Heart right ventricle (tissue), 16 donors: ENCODE data around the gene GLRA2. TPM values are rescaled to one million over a fixed set of nuclear protein-coding genes. Genes with fewer than 3 reads are reported as not detected.

Source experiments
- ATAC-seq, 8 donors: fragments of 200-7000 bp; cut with Tn5 transposase; one replicate each; pipeline ENCODE4 v1.9.1; 2020; ENCODE audit warnings: mild to moderate bottlenecking in 8 of 8, moderate library complexity in 8 of 8, moderate number of reproducible peaks in 1 of 8
- DNase-seq, 2 donors: peaks; one replicate each; pipeline ENCODE4 v3.0.0-alpha.2; 2020
- H3K27ac ChIP-seq, 10 donors: fragments of 200-600 bp; sonication (generic) in 2 of 10; one replicate each; pipeline versions ENCODE4 v1.5.0 to v1.8.0; 2020 to 2022; ENCODE audit warnings: mild to moderate bottlenecking in 3 of 10
- H3K27me3 ChIP-seq, 7 donors: fragments of 200-600 bp; one replicate each; pipeline ENCODE4 v1.8.0; 2021 to 2022; ENCODE audit warnings: mild to moderate bottlenecking in 2 of 7
- H3K36me3 ChIP-seq, 9 donors: fragments of 200-600 bp; sonication (generic) in 1 of 9; one replicate each; pipeline versions ENCODE4 v1.5.0 to v1.8.0; 2020 to 2022; ENCODE audit warnings: mild to moderate bottlenecking in 2 of 9
- H3K4me1 ChIP-seq, 9 donors: fragments of 200-600 bp; sonication (generic) in 1 of 9; one replicate each; pipeline versions ENCODE4 v1.5.0 to v1.8.0; 2020 to 2022; ENCODE audit warnings: mild to moderate bottlenecking in 4 of 9
- H3K4me3 ChIP-seq, 10 donors: fragments of 200-600 bp; sonication (generic) in 2 of 10; one replicate each; pipeline versions ENCODE4 v1.5.0 to v1.8.0; 2020 to 2022; ENCODE audit warnings: mild to moderate bottlenecking in 7 of 10, moderate library complexity in 2 of 10
- H3K9me3 ChIP-seq, 11 donors: fragments of 200-600 bp in 10 of 11; sonication (generic) in 2 of 11; one replicate each; pipeline versions ENCODE4 v1.5.0 to v1.8.0; 2013 to 2022; ENCODE audit warnings: mild to moderate bottlenecking in 2 of 11, control low read depth in 1 of 11, moderate library complexity in 1 of 11
- CTCF ChIP-seq, 9 donors: fragments of 200-600 bp; sonication (generic) in 2 of 9; IDR thresholded peaks; one replicate each; pipeline versions ENCODE4 v1.5.0 to v1.8.0; 2021 to 2022; ENCODE audit warnings: antibody characterized with exemption in 9 of 9, mild to moderate bottlenecking in 5 of 9, moderate library complexity in 1 of 9
- WGBS, 2 donors: extraction: QIAGEN DNeasy Blood & Tissue Kit; methylation state at CpG; one replicate each; pipeline ENCODE4 v1.1.7; 2013; ENCODE audit warnings: inconsistent platforms in 1 of 2; 5-methylcytosine and 5-hydroxymethylcytosine counted together
- intact Hi-C, 10 donors: fragments of 100-400 bp; cut with DNase I; formaldehyde crosslinking; loops; one replicate each; pipeline versions ENCODE4 v1.11.1 to v1.14.2; 2022
- polyA plus RNA-seq, 2 donors: library from polyadenylated mRNA; stranded (reverse); fragments of 200-250 nt; gene quantifications; one replicate each; pipeline ENCODE4 v1.2.3, GENCODE V29; 2013
- total RNA-seq, 10 donors: library from RNA; stranded (reverse); fragmentation: NEBNext Ultra II Directional in 3 of 10; extraction: Animal tissue kit (Norgen Biotek cat#: 25700) in 3 of 10; gene quantifications; one replicate each; pipeline versions ENCODE4 v1.2.1 to v1.2.4, GENCODE V29; 2021 to 2023
- donor health status: Arrhythmogenic right ventricular cardiomyopathy.
- donor health status: ischemic (EF 13 %, LVEDD 7.1; RV severe dilation, severe dysfunction).
- donor health status: healthy with polysubstance abuse.
- donor health status: DM: no; HTN: yes; CAD: no.
- donor health status: DM: no; HTN: no; CAD: no.
- donor health status: ischemic (EF 25% LVEDD 6.9; RV normal size, moderate dysfunction).
- donor health status: ischemic (EF 25% LVEDD 5.7; RV mildly dilated, moderate dysfunction).
- donor health status: healthy.
- donor health status: DM: yes; HTN: yes; CAD: no.
- donor health status: Ischemic cardiomyopathy.
- donor health status: ischemic (EF 35%, LVEDD 5.7; RV mildly dilated, moderate dysfunction).
- donor health status: nonischemic (EF 11% LVEDD 7.7; RV severe dilation, severe dysfunction).
- donor health status: DM: yes; HTN: yes; CAD: no.
- donor health status: PGD.
- donor health status: ischemic (EF 29% LVEDD 5.4; RV normal size, mild dysfunction).
- donor health status: nonischemic (EF 23%, LVEDD 6.1; RV moderate dilation, normal function).

GLRA2 gene
- total and polyA plus RNA-seq, 12 donors, result not detected

GRCh38 chrX:14738643-14739042 is 209.3 kb downstream of the GLRA2 start:
- H3K4me3 ChIP-seq, result no peak overlapping the region
- no peaks in the 10 kb centered on the region for H3K27me3 ChIP-seq
- no peaks in the 10 kb centered on the region for H3K36me3 ChIP-seq
- no peaks in the 10 kb centered on the region for H3K9me3 ChIP-seq
- 87 to 91% methylated on average over 4 of the region's 4 CpGs for WGBS, 2 donors
- DNase-seq (no peak), ATAC-seq (no peak)
- H3K27ac ChIP-seq, result no peak overlapping the region
- intact Hi-C loops, result no loop called here
- H3K4me1 ChIP-seq, result no peaks in the 10 kb centered on the region
- no peak for TF ChIP-seq CTCF (IDR thresholded peaks at IDR 0.05)

- Histone ChIP-seq H3K9me3 (peaks cover 0 to 9% (median 0%) of the 10 kb centered on the region in 11 donors), H3K4me1 (no peaks in the 10 kb centered on the region), H3K27ac (no peak overlapping the region), H3K36me3 (no peaks in the 10 kb centered on the region), H3K27me3 (no peaks in the 10 kb centered on the region), H3K4me3 (no peak overlapping the region)
- TF ChIP-seq CTCF (IDR thresholded peaks at IDR 0.05), result no peak
- DNase-seq, result no peak
- intact Hi-C loops, result no loop called here
- 76 to 82% methylated on average over 4 of the region's 4 CpGs for WGBS, 2 donors
- ATAC-seq, result no peak
Observed at GRCh38 chrX:14753441-14753840, 224.1 kb downstream of the GLRA2 start.

- DNase-seq (no peak), ATAC-seq (no peak)
- WGBS, 2 donors, result 88 to 89% methylated on average over 6 of the region's 6 CpGs
- Histone ChIP-seq H3K27me3 (no peaks in the 10 kb centered on the region), H3K4me3 (no peak overlapping the region), H3K27ac (no peak overlapping the region), H3K36me3 (no peaks in the 10 kb centered on the region), H3K9me3 (peaks cover 0 to 18% (median 0%) of the 10 kb centered on the region in 11 donors), H3K4me1 (no peaks in the 10 kb centered on the region)
- TF ChIP-seq CTCF (IDR thresholded peaks at IDR 0.05), result no peak
- intact Hi-C loops, result no loop called here
Observed at GRCh38 chrX:14758029-14758491, 228.7 kb downstream of the GLRA2 start.

GRCh38 chrX:14775416-14775815 is 246.1 kb downstream of the GLRA2 start:
- Histone ChIP-seq H3K4me3 (no peak overlapping the region), H3K27me3 (no peaks in the 10 kb centered on the region), H3K4me1 (no peaks in the 10 kb centered on the region), H3K36me3 (no peaks in the 10 kb centered on the region), H3K27ac (no peak overlapping the region), H3K9me3 (peaks cover 0 to 15% (median 0%) of the 10 kb centered on the region in 11 donors)
- ATAC-seq, result no peak
- 64 to 69% methylated on average over 3 of the region's 3 CpGs for WGBS, 2 donors
- DNase-seq, result no peak
- no peak for TF ChIP-seq CTCF (IDR thresholded peaks at IDR 0.05)
- intact Hi-C loops, result no loop called here
